DMS153 (cell line): ENCODE measurements around the gene SH3PXD2B.
"Not testable (repeated sequence)": the region's sequence is repeated elsewhere in the genome, so short reads cannot be mapped to it uniquely, and the experiment has no call there.

ENCODE experiments used
- DNase-seq: peaks from one replicate; lab custom pipeline; 2025; lab: John Stamatoyannopoulos, UW

SH3PXD2B gene

DNA sequence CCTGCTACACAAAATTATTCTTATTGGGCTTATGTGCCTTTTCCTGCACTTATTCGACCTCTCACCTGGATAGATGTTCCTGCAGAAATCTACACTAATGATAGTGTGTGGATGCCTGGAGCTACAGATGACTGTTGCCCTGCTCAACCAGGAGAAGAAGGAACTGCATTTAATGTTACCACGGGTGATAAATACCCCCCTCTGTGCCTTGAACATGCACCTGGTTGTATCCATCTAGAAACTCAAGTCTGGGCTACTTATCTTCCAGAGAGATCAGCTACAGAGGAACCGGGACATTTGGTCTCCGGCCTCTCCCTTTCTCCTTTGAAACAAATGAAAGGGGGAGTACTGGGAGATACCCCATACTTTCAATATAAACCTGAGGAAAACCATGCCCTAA, 54.5 kb downstream of the SH3PXD2B start:
- no peak for DNase-seq

GRCh38 chr5:172399336-172399735, 55.0 kb downstream of the SH3PXD2B start:
- DNase-seq: no peak

- DNase-seq: not testable (repeated sequence)
These were observed 55.7 kb downstream of the SH3PXD2B start for GRCh38 chr5:172398645-172399044.

- not testable (repeated sequence) for DNase-seq
These were observed 57.3 kb downstream of the SH3PXD2B start for GRCh38 chr5:172396994-172397393.

DNA sequence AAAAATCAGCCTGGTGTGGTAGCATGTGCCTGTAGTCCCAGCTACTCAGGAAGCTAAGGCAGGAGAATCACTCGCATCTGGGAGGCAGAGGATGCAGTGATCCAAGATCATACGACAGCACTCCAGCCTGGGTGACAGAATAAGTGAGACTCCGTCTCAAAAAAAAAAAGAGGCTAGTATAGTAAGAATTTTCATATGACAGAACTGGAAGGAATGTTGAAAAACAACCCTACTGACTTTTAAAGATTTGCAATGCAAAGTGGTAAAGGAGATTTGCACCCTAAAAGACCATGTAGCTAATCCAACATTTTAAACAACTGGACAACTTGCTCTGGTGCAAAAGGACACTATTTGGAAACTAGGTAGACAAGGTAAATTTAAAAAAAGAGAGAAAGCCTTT, 58.1 kb downstream of the SH3PXD2B start:
- DNase-seq: no peak

GRCh38 chr5:172395483-172395882, 58.8 kb downstream of the SH3PXD2B start:
- no peak for DNase-seq

DNA sequence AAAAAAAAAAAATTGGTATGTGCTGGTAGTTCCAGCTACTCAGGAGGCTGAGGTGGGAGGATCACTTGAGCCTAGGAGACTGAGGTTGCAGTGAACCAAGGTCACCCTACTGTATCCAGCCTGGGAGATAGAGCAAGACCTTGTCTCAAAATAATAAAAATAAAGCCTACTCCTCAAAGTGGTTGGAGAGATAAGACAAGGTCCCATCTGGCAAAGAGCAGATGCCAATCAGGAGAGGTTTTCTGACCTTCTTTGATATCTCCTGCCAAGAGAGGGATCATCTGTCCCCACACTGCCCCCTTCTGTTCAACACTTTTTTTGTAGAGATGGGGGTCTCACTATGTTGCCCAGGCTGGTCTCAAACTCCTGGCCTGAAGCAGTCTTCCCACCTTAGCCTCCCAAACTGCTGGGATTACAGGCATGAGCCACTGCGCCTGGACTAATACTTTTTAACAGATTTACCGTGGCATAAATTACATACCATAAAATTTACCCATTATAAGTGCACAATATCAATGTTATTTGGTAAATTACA, 64.7 kb downstream of the SH3PXD2B start:
- DNase-seq: no peak

GRCh38 chr5:172388246-172388733, 66.0 kb downstream of the SH3PXD2B start:
- no peak for DNase-seq

GRCh38 chr5:172385707-172386106, 68.6 kb downstream of the SH3PXD2B start:
- DNase-seq: no peak

DNA sequence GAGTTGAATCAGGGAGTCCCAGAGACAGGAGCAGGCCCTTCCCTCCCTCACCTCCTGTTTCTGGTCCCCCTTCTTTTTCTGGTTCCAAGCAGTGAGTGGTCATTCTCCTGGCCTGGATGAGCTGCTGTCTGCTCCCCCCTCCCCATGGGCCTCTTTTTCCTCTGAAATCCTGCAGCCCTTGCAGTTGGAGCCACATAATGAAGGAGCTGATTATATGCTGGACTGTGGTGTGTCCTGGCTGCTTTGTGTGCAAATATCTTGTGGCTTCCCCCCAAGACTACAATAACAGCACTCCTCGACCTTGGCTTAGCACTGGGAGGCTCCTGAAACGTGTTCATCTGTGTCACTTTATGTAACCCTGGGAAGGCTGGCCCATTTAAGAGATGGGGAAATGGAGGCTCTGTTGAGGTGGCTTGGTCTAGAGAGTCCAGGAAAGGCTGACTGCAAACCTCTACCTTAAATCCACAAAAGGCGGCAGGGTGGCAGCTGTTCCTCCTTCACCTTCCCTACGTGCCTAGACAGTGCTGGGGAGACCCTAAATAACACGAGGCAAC, 69.2 kb downstream of the SH3PXD2B start:
- DNase-seq: no peak

GRCh38 chr5:172383191-172383802, 71.0 kb downstream of the SH3PXD2B start:
- DNase-seq: peak; percentile 84

GRCh38 chr5:172380987-172381643, 73.2 kb downstream of the SH3PXD2B start:
- no peak for DNase-seq

DNA sequence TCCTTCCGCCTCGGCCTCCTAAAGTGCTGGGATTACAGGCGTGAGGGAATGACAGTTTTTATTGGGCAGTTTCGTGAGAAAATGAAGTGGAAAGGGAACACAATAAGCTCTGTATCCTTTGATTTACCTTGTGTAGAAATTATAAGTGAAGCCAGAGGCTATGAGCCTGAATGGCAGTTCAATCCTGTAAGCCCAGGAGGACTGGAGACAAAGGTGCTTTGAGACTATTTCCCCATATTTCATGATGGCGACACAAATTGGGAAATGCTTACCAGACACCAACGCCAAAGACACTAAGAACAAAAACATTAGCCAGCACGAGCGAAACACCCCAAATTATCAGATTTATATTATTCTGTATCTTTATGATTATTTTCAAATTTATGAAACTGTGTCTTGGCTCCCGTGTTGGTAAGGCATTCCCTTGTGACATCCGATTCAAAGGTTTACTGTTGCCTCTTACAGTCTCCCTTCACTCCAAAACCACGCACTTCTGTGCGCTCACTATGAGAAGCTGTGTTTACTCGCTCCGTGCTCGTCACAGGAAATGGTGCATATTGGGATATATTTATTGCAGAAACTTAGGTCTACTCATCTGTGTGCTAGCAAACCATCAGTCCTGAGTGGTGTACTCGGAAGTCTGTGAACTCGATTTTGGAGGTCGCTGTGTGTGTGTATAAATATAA, 73.9 kb downstream of the SH3PXD2B start:
- DNase-seq: no peak

DNA sequence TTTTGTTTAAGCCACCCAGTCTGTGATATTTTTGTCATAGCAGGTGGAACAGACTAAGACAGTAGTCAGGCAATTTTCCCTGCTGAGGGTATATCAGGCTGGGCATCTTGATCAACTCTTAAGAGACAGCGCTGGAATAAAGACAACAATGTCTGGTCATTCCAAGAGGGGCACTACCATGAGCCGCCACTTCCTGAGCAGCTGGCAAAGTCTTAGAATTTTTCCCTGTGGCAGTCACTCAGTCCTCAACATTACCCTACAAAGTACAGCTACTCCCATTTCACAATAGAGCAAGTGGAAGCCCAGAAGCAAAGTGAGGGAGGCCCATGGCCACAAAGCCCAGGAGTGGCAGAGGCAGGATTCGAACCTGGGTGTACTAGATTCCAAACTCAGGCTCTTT, 74.8 kb downstream of the SH3PXD2B start:
- no peak for DNase-seq

- DNase-seq: no peak
These were observed 76.5 kb downstream of the SH3PXD2B start for GRCh38 chr5:172377856-172378255.

DNA sequence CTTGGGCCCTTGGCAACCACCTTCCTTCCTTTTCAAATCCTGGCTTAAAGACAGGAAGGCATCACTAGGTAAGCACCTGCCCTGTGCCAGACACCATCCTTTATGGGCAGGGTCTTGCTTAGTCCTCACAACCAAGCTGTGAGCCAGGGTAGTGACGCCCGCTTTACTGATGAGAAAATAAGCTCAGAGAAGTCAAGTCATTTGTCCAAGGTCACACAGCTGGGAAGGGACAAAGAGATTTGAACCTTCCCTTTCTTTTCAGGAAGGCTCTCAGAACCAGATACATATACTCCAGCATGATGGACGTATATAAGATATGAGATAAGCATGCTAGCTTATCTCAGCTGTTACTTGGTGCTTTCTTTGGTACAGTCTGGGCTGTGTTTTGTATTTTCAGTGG, 76.9 kb downstream of the SH3PXD2B start:
- no peak for DNase-seq

DNA sequence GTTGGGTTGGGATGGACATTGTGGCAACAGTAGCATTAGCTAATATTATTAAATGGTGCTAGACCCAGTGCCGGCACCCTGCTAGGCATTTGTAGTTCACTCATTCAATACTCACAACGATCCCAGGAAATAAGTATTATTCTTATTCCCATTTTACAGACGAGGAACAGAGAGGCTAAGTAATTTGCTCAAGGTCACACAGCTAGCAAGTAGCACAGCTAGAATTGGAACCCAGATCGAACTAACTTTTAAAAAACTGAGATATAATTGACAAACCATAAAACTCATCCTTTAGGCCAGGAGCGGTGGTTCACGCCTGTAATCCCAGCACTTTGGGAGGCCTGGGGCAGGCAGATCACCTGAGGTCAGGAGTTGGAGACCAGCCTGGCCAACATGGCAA, 79.5 kb downstream of the SH3PXD2B start:
- DNase-seq: no peak

DNA sequence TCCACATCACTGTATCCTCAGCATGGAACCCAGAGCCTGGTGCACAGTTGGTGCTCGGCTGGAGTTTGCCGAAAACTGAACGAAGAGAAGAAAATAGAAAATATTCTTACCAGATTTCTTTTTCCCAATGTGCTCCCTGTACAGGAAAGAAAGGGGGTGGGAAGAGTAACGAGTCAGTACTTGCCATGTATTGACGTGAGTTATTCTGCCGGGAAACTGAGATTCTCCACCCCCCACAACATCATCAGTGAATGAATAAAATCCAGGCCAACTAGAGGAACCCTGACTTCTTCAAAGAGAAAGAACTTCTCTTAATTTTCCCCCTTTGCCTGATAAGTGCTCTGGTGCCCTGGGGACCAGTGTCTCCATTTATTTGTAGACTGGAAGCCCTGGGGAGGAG, 80.6 kb downstream of the SH3PXD2B start:
- DNase-seq: no peak

- DNase-seq: no peak
These were observed 82.6 kb downstream of the SH3PXD2B start for GRCh38 chr5:172371684-172372083.

- no peak for DNase-seq
These were observed 83.4 kb downstream of the SH3PXD2B start for GRCh38 chr5:172370648-172371545.

DNA sequence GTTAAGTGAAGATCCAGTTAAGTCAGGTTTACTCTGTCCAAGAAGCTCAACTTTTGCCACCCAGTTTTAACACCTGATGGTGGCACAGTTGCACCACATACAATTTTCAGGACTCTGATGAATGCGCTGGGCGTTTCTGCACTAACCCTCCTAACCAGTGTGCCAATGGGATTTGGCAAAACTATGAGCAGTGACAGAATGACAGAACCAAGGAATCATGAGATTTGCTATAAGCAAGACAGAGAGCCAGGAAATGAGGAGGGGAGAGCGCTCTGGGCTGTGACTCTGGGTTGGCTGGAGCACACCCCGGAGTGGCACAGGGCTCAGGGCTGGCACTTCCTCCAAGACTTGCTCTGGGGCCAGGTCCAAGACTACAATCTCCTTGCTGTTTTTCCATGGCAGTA, 84.1 kb downstream of the SH3PXD2B start:
- no peak for DNase-seq

DNA sequence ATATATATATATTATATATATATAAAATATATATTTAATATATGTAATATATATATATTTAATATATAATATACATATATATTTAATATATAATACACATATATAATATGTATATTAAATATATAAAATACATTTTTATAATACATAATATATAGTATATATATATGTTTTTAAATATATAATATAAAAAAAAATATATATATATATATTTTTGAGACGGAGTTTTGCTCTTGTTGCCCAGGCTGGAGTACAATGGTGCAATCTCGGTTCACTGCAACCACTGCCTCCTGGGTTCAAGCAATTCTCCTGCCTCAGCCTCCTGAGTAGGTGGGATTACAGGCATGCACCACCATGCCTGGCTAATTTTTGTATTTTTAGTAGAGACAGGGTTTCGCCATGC, 85.6 kb downstream of the SH3PXD2B start:
- DNase-seq: not testable (repeated sequence)
